Measurements from ENCODE around the gene AK3.
"Not testable (repeated sequence)": the region's sequence is repeated elsewhere in the genome, so short reads cannot be mapped to it uniquely, and the experiment has no call there.

AK3 gene

GRCh38 chr9:4740638-4741364 is at the start of gene AK3:
Gene AK3 (minus strand): TSS chr9:4741202. CDS start chr9:4741087, 115 bp downstream.
- DNase-seq (peak; percentile 91), ATAC-seq (peak; percentile 97)

GRCh38 chr9:4788703-4789102 is 47.7 kb upstream of the AK3 start:
- ATAC-seq (no peak), DNase-seq (no peak)

- no peak for DNase-seq
Observed at GRCh38 chr9:4787876-4788275, 46.9 kb upstream of the AK3 start.

GRCh38 chr9:4786599-4786998 is 45.6 kb upstream of the AK3 start:
- no peak for DNase-seq
- no peak for ATAC-seq

More at GRCh38 chr9:4787876-4788275, 46.9 kb upstream of the AK3 start:
- no peak for ATAC-seq

- ATAC-seq (no peak), DNase-seq (no peak)
Observed at GRCh38 chr9:4784403-4784802, 43.4 kb upstream of the AK3 start.

- not testable (repeated sequence) for ATAC-seq, DNase-seq
Observed at GRCh38 chr9:4783191-4783590, 42.2 kb upstream of the AK3 start.

- no peak for ATAC-seq
- DNase-seq, result no peak
Observed at GRCh38 chr9:4781408-4781807, 40.4 kb upstream of the AK3 start.

GRCh38 chr9:4780651-4781050 is 39.6 kb upstream of the AK3 start:
- no peak for ATAC-seq
- DNase-seq, result no peak

- not testable (repeated sequence) for ATAC-seq, DNase-seq
Observed at GRCh38 chr9:4774958-4775357, 34.0 kb upstream of the AK3 start.

GRCh38 chr9:4774209-4774608 is 33.2 kb upstream of the AK3 start:
- DNase-seq (no peak), ATAC-seq (no peak)

- ATAC-seq (no peak), DNase-seq (no peak)
Observed at GRCh38 chr9:4771788-4772187, 30.8 kb upstream of the AK3 start.

- ATAC-seq (peak; percentile 96), DNase-seq (peak; percentile 33)
Observed at GRCh38 chr9:4769321-4770080, 28.5 kb upstream of the AK3 start.

- ATAC-seq (no peak), DNase-seq (no peak)
Observed at GRCh38 chr9:4768681-4769080, 27.7 kb upstream of the AK3 start.

- ATAC-seq, result no peak
- no peak for DNase-seq
Observed at GRCh38 chr9:4764033-4764432, 23.0 kb upstream of the AK3 start.

GRCh38 chr9:4762886-4763541 is 22.0 kb upstream of the AK3 start:
- ATAC-seq, result peak; percentile 26
- no peak for DNase-seq

GRCh38 chr9:4762108-4762885 is 21.3 kb upstream of the AK3 start:
- DNase-seq (peak; percentile 82), ATAC-seq (peak; percentile 69)

- DNase-seq, result no peak
- no peak for ATAC-seq
Observed at GRCh38 chr9:4760122-4760521, 19.1 kb upstream of the AK3 start.

- no peak for ATAC-seq
- DNase-seq, result no peak
Observed at GRCh38 chr9:4756420-4756819, 15.4 kb upstream of the AK3 start.

GRCh38 chr9:4755026-4755609 is 14.1 kb upstream of the AK3 start:
- DNase-seq (no peak), ATAC-seq (no peak)

GRCh38 chr9:4754530-4754929 is 13.5 kb upstream of the AK3 start:
- DNase-seq, ATAC-seq: not testable (repeated sequence)

- no peak for ATAC-seq
- DNase-seq, result no peak
Observed at GRCh38 chr9:4750023-4750673, 9.1 kb upstream of the AK3 start.

All from stimulated activated naive CD8-positive, alpha-beta T cell treated with anti-CD3 and anti-CD28 coated beads, Interleukin-15, Interleukin-2, amounts not matched to agents 100 U/mL and 50 U/mL, for 24 hours (primary cell).